ENCODE data around the gene TFPT. TPM values are rescaled to one million over a fixed set of nuclear protein-coding genes. Genes with fewer than 3 reads are reported as not detected.

TFPT gene
- total RNA-seq, 1 experiment from 2014 or later = 31.1 TPM

DNA sequence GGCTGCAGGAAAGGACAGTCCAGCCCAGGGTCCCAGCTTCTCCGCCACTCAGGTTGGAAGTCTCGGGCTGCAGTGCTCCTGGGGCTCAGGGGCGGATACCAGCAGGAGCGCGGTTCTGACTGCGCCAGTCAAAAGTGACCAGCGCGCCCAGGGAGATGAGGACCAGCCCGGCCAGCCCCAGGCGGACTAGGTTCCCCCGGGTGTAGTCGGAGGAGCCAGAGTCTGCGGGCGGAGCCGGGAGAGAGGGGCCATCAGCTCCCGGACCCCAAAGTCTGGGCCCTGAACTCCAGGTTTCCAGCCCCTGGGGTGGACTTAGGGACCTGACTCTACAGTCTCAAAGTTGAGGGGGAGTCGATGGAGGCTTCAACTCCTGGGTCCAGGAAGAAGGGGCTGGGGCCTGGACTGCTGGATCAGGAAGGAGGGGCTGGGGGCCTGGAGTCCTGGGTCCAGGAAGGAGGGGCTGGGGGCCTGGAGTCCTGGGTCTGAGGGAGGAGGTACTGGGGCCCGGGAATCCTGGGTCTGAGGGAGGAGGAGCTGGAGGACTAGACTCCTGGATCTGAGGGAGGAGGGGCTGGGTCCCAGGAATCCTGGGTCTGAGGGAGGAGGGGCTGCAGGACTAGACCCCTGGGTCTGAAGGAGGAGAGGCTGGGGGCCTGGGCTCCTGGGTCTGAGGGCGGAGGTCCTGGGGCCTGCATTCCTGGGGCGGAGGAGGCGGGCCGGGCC, 20.2 kb downstream of the TFPT start:
- no peaks in the 10 kb centered on the region for H3K27me3 ChIP-seq (replicated peaks; ENCODE audit: insufficient read depth, low read depth, low read length, poor library complexity)
- no peaks in the 10 kb centered on the region for H3K36me3 ChIP-seq (ENCODE audit: insufficient read depth, low read length, poor library complexity, severe bottlenecking)
- CTCF ChIA-PET = no interaction called here
- peak overlapping the region; percentile 32 for H3K4me3 ChIP-seq (ENCODE audit: low read depth, low read length, poor library complexity, severe bottlenecking)
- no peak overlapping the region for H3K27ac ChIP-seq (ENCODE audit: low read depth, low read length, poor library complexity, severe bottlenecking)
- intact Hi-C loops (cut with micrococcal nuclease; ENCODE audit: unreplicated experiment) = no loop called here
- BruUV-seq (replicated peaks) = no TSS peak
- POLR2A ChIA-PET (ENCODE audit: low non-redundant PET) = no interaction called here
- H3K4me1 ChIP-seq (ENCODE audit: insufficient read depth, low read length, poor library complexity, severe bottlenecking) = peaks cover 5% of the 10 kb centered on the region
- peaks cover 3% of the 10 kb centered on the region for H3K9me3 ChIP-seq (ENCODE audit: low read depth, low read length, poor library complexity, severe bottlenecking)
- TF ChIP-seq EZH2 (IDR thresholded peaks at IDR 0.05; ENCODE audit: borderline replicate concordance, low read depth, low read length, poor library complexity, severe bottlenecking) = no peak
- TF ChIP-seq, protein P1, sequence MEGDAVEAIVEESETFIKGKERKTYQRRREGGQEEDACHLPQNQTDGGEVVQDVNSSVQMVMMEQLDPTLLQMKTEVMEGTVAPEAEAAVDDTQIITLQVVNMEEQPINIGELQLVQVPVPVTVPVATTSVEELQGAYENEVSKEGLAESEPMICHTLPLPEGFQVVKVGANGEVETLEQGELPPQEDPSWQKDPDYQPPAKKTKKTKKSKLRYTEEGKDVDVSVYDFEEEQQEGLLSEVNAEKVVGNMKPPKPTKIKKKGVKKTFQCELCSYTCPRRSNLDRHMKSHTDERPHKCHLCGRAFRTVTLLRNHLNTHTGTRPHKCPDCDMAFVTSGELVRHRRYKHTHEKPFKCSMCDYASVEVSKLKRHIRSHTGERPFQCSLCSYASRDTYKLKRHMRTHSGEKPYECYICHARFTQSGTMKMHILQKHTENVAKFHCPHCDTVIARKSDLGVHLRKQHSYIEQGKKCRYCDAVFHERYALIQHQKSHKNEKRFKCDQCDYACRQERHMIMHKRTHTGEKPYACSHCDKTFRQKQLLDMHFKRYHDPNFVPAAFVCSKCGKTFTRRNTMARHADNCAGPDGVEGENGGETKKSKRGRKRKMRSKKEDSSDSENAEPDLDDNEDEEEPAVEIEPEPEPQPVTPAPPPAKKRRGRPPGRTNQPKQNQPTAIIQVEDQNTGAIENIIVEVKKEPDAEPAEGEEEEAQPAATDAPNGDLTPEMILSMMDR (conservative IDR thresholded peaks at IDR 0.05; ENCODE audit: low read depth, low read length) = no peak
- no peak for DNase-seq (ENCODE audit: low spot score)

DNA sequence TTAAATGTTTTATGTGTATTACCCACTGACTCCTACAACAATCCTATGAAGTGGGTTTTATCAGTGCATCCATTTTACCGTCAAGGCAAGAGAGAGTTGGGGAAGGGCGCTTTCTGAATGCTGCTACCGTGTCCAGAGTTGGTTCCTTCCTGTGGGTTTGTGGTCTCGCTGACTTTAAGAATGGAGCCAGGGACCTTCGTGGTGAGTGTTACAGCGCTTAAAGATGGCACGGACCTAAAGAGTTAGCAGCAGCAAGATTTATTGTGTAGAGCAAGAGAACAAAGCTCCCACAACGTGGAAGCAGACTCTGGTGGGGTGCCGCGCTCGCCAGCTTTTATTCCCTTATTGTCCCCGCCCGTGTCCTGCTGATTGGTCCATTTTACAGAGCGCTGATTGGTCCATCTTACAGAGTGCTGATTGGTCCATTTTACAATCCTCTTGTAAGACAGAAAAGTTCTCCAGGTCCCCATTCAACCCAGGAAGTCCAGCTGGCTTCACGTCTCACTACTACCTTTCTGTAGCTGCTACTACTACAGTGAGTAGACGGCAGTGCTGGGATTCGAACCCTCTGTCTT, 20.9 kb downstream of the TFPT start:
- Histone ChIP-seq H3K36me3 (ENCODE audit: insufficient read depth, low read length, poor library complexity, severe bottlenecking) (no peaks in the 10 kb centered on the region), H3K27me3 (replicated peaks; ENCODE audit: insufficient read depth, low read depth, low read length, poor library complexity) (no peaks in the 10 kb centered on the region), H3K27ac (ENCODE audit: low read depth, low read length, poor library complexity, severe bottlenecking) (no peak overlapping the region), H3K4me1 (ENCODE audit: insufficient read depth, low read length, poor library complexity, severe bottlenecking) (peaks cover 5% of the 10 kb centered on the region), H3K9me3 (ENCODE audit: low read depth, low read length, poor library complexity, severe bottlenecking) (peaks cover 3% of the 10 kb centered on the region), H3K4me3 (ENCODE audit: low read depth, low read length, poor library complexity, severe bottlenecking) (no peak overlapping the region)
- TF ChIP-seq, protein P1 (conservative IDR thresholded peaks at IDR 0.05; ENCODE audit: low read depth, low read length) = no peak
- no peak for TF ChIP-seq EZH2 (IDR thresholded peaks at IDR 0.05; ENCODE audit: borderline replicate concordance, low read depth, low read length, poor library complexity, severe bottlenecking)
- BruUV-seq (replicated peaks) = no TSS peak
- no peak for DNase-seq (ENCODE audit: low spot score)
- intact Hi-C loops (cut with micrococcal nuclease; ENCODE audit: unreplicated experiment) = no loop called here
- ChIA-PET CTCF (no interaction called here), POLR2A (ENCODE audit: low non-redundant PET) (interaction anchor here (0.6 kb wide), 1 partner anchor 48 kb away, joined by 7 read pairs; no protein-coding TSS in a partner anchor)

DNA sequence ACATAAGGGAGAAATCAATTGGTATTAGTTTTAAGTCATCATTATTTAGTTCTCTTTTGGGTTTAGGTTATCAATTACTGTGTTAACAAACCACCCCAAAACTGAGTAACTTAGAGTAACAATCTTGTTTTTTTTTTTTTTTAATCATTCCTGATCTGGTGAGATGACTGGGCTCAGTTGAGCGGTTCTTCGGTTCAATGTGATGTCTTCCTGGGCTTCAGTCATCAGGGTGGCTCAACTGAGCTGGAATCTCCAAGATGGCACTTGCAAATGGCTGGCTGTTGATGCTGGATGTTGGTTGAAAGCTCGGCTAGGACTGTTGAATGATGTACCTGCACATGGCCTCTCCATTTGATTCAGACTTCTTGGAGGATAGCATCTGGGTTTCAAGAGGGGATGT, 31.0 kb downstream of the TFPT start:
- peaks cover 6% of the 10 kb centered on the region for H3K9me3 ChIP-seq (ENCODE audit: low read depth, low read length, poor library complexity, severe bottlenecking)
- no peak overlapping the region for H3K27ac ChIP-seq (ENCODE audit: low read depth, low read length, poor library complexity, severe bottlenecking)
- intact Hi-C loops (cut with micrococcal nuclease; ENCODE audit: unreplicated experiment) = no loop called here
- no TSS peak for BruUV-seq (replicated peaks)
- no peaks in the 10 kb centered on the region for H3K27me3 ChIP-seq (replicated peaks; ENCODE audit: insufficient read depth, low read depth, low read length, poor library complexity)
- H3K36me3 ChIP-seq (ENCODE audit: insufficient read depth, low read length, poor library complexity, severe bottlenecking) = no peaks in the 10 kb centered on the region
- no peaks in the 10 kb centered on the region for H3K4me1 ChIP-seq (ENCODE audit: insufficient read depth, low read length, poor library complexity, severe bottlenecking)
- H3K4me3 ChIP-seq (ENCODE audit: low read depth, low read length, poor library complexity, severe bottlenecking) = no peak overlapping the region
- TF ChIP-seq, protein P1 (conservative IDR thresholded peaks at IDR 0.05; ENCODE audit: low read depth, low read length) = no peak
- TF ChIP-seq EZH2 (IDR thresholded peaks at IDR 0.05; ENCODE audit: borderline replicate concordance, low read depth, low read length, poor library complexity, severe bottlenecking) = no peak
- ChIA-PET POLR2A (ENCODE audit: low non-redundant PET) (no interaction called here), CTCF (no interaction called here)
- DNase-seq (ENCODE audit: low spot score) = no peak
